GM21390 (cell line): ENCODE results near the gene ODAD4.
A peak's percentile ranks its signal among the peaks of the same experiment; 100 is the strongest.

Source experiments
- ATAC-seq: cut with Tn5 transposase; IDR thresholded peaks from one replicate; pipeline ENCODE4 v1.9.1; 2021; ENCODE audit not compliant: unreplicated experiment

Gene ODAD4, protein sequence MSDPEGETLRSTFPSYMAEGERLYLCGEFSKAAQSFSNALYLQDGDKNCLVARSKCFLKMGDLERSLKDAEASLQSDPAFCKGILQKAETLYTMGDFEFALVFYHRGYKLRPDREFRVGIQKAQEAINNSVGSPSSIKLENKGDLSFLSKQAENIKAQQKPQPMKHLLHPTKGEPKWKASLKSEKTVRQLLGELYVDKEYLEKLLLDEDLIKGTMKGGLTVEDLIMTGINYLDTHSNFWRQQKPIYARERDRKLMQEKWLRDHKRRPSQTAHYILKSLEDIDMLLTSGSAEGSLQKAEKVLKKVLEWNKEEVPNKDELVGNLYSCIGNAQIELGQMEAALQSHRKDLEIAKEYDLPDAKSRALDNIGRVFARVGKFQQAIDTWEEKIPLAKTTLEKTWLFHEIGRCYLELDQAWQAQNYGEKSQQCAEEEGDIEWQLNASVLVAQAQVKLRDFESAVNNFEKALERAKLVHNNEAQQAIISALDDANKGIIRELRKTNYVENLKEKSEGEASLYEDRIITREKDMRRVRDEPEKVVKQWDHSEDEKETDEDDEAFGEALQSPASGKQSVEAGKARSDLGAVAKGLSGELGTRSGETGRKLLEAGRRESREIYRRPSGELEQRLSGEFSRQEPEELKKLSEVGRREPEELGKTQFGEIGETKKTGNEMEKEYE

GRCh38 chr17:41930009-41930832 is at the start of gene ODAD4:
Gene ODAD4 (plus strand): TSS chr17:41930617. CDS start chr17:41930724, 107 bp downstream.
- peak; percentile 93 for ATAC-seq

GRCh38 chr17:41882756-41883155 is 47.7 kb upstream of the ODAD4 start:
- ATAC-seq = no peak

GRCh38 chr17:41885733-41886132 is 44.7 kb upstream of the ODAD4 start:
- no peak for ATAC-seq

DNA sequence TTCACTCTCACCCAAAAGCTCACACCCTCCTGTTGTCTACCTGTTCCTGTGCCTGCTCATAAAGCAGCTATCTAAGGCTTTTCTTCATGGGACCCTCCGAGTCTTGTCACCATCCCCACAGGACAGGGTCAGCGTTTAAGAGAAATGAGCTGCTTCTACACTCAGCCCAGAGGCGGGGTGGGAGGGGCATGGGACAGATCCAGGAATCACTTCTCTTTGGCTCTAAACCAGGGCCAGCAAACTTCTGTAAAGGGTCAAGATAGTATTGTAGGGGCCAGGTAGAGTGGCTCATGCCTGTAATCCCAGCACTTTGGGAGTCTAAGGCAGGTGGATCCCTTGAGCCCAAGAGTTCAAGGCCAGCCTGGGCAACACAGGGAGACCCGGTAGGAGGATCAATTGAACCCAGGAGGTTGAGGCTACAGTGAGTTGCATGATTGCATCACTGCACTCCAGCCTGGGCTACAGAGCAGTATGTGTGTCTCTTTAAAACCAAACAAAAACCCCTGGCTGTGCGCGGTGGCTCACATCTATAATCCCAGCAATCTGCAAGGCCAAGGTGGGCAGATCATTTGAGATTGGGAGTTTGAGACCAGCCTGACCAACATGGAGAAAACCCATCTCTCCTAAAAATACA is 42.0 kb upstream of the ODAD4 start:
- no peak for ATAC-seq

DNA sequence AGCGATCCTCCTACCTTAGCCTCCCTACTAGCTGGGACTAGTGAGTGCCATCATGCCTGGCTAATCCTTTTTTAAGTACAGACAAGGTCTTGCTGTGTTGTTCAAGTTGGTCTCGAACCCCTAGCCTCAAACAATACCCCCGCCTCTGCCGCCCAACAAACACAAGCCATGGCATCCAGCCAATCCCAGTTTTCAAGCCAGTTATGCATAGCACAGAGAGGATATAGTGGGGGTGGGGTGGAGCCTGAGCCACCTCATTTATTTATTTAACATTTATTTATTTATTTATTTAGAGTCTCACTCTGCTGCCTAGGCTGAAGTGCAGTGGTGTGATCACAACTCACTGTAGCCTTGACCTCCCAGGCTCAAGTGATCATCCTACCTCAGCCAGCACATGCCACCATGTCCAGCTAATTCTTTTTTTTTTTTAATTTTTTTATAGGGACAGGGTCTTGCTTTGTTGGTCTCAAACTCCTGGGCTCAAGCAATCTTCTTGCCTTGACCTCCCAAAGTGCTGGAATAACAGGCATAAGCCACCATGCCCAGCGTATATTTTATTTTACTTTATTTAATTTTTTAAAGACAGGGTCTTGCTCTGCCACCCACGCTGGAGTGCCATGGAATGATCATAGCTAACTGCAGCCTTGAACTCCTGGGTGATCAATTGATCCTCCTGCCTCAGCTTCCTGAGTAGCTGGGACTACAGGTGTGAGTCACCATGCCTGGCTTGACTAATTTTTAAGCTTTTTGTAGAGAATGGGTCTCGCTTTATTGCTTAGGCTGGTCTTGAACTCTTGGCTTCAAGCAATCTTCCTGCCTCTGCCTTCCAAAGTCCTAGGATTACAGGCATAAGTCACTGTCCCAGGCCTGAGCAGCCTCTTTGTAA is 39.0 kb upstream of the ODAD4 start:
- no peak for ATAC-seq

- no peak for ATAC-seq
Observed at GRCh38 chr17:41892021-41892376, 38.4 kb upstream of the ODAD4 start.

- ATAC-seq = no peak
Observed at GRCh38 chr17:41893384-41893783, 37.0 kb upstream of the ODAD4 start.

DNA sequence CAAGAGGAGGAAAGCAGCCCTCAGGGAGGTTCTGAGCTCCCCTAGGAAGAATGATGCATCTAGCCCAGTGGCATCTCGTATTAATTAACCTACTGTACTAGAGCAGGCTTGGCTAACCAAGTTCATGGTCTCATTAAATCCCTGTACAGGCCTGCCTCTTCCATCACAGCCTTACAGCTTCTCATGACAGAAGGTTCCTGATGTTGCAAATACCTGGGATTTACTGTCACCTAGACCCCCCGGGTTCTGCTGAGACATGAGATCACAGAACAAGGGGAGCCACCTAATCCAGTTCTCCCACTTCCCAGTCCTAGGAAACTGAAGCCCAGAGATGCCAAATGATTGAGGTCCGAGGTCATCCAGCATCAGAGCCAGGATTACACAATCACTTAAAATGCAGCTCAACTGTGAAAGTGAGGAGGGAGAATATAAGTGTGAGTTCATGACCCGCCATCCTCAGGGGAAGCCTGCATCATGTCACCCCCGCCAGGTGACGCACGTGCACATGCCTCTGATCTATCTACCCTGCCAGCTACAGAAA is 35.6 kb upstream of the ODAD4 start:
- ATAC-seq = no peak

DNA sequence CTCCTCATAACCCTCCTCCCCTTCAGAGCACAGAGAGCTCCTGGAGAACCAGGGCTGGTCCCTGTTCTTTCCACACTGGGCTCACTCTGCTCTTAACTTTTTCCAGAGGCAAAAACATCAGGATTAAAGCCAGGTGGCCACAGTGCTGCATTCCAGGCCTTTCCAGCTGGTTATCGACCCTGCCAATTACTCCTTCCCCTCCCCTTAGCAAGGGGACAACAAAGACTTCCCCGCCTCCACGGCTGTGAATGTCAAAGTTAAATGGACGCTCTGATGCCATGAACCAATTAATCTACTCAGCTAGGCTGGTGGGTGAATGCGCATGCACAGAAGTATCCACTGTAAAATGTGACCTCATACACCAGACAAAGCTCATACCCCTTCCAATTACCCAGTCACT is 34.8 kb upstream of the ODAD4 start:
- ATAC-seq = no peak

DNA sequence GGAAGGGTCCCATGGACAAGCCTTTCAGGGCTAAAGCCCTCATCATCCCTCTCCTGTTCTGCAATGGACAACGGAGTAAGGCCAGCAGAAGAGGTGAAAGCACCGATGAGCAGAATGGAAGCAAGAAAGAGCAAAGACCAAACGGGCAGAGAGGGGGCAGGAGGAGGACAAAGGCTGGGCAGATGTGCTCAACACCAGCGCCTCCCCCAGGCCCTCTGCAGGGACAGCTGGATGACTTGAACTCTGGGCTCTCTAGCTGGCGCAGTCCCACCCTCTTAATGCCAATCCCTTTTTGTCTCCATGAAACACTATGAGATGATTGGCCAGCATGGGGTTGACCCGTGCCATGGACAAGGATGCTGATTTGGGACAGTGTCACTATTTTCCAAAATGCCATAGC is 33.7 kb upstream of the ODAD4 start:
- no peak for ATAC-seq

DNA sequence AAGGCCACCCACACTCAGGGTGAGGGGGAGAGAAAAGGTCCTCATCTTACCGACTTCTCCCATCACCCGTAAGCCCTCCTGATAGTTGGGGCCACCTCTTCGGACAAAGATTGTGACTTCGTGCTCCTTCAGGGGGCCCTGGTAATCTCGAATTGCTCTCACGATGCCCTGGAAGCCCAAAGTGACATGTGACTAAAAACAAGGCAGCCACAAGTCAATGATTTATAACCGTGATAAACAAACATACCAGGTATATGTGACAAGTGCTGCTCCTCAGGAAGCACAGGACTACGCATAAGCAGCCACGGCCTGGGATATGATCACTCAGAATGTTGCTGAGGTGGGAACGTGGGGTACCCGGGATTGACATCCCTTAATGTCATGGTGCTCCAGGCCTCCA is 28.8 kb upstream of the ODAD4 start:
- ATAC-seq = no peak

- ATAC-seq = no peak
Observed at GRCh38 chr17:41904242-41904841, 26.1 kb upstream of the ODAD4 start.

DNA sequence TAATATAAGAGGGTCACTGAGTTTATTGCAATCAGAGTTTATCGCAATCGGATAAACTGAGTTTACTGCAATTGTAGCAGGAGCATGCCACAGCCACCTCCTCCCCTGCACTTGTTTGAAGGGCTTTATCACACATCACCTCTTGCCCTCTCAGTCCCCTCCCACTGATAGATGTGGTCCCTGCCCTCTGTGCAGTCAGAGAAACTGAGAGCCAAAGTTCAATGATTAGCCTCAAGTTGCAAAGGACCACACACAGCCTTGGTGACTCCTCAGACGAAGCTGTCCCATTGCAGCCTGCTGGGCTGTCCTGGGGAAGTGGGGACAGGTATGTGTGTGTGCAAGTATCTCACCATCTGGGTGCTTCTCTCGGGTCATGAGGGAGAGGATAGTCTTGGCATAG is 25.2 kb upstream of the ODAD4 start:
- no peak for ATAC-seq

GRCh38 chr17:41906465-41907184 is 23.8 kb upstream of the ODAD4 start:
- ATAC-seq = no peak

- ATAC-seq = no peak
Observed at GRCh38 chr17:41907185-41907556, 23.2 kb upstream of the ODAD4 start.

- ATAC-seq = no peak
Observed at GRCh38 chr17:41907633-41908539, 22.5 kb upstream of the ODAD4 start.

GRCh38 chr17:41909088-41909487 is 21.3 kb upstream of the ODAD4 start:
- no peak for ATAC-seq
